Type B pancreatic cell (in vitro differentiated cells): ENCODE results near the gene ACTL7A. TPM values are rescaled to one million over a fixed set of nuclear protein-coding genes. Genes with fewer than 3 reads are reported as not detected.

Source experiments
- DNase-seq: peaks from one replicate; pipeline ENCODE4 v3.0.0; 2021; ENCODE audit warnings: mixed read lengths; ENCODE audit not compliant: unreplicated experiment; ENCODE audit errors: extremely low spot score
- H3K27ac Mint-ChIP-seq: 2 replicates; pipeline ENCODE4 v1.8.0; 2021; ENCODE audit warnings: mild to moderate bottlenecking, mixed read lengths
- H3K27me3 Mint-ChIP-seq: 2 replicates; pipeline ENCODE4 v1.8.0; 2021; ENCODE audit warnings: mixed read lengths
- H3K36me3 Mint-ChIP-seq: 2 replicates; pipeline ENCODE4 v1.8.0; 2021; ENCODE audit warnings: mixed read lengths
- H3K4me1 Mint-ChIP-seq: one replicate; pipeline ENCODE4 v1.8.0; 2021; ENCODE audit warnings: mixed read lengths; ENCODE audit not compliant: unreplicated experiment
- H3K4me3 Mint-ChIP-seq: 2 replicates; pipeline ENCODE4 v1.8.0; 2021; ENCODE audit warnings: mild to moderate bottlenecking, mixed read lengths
- H3K9me3 Mint-ChIP-seq: 2 replicates; pipeline ENCODE4 v1.8.0; 2021; ENCODE audit warnings: mixed read lengths
- CTCF ChIP-seq: fragments of 200-600 bp; sonication (generic); conservative IDR thresholded peaks from 2 replicates; pipeline ENCODE4 v1.5.0; 2021; ENCODE audit warnings: antibody characterized with exemption, mild to moderate bottlenecking
- total RNA-seq: library from RNA; stranded (reverse); gene quantifications from 2 replicates; pipeline ENCODE4 v1.2.1, GENCODE V29; 2021; ENCODE audit warnings: low replicate concordance

Gene ACTL7A
- total RNA-seq, 1 donor from 2014 or later, result not detected

GRCh38 chr9:108861464-108861863 is 602 bp upstream of the ACTL7A start:
- DNase-seq, result no peak
- no peak overlapping the region for H3K4me3 Mint-ChIP-seq
- H3K4me1 Mint-ChIP-seq, result no peaks in the 10 kb centered on the region
- TF ChIP-seq CTCF, result no peak
- H3K36me3 Mint-ChIP-seq, result no peaks in the 10 kb centered on the region
- H3K27me3 Mint-ChIP-seq, result peaks cover 2% of the 10 kb centered on the region
- H3K9me3 Mint-ChIP-seq, result peaks cover 4% of the 10 kb centered on the region
- no peak overlapping the region for H3K27ac Mint-ChIP-seq

DNA sequence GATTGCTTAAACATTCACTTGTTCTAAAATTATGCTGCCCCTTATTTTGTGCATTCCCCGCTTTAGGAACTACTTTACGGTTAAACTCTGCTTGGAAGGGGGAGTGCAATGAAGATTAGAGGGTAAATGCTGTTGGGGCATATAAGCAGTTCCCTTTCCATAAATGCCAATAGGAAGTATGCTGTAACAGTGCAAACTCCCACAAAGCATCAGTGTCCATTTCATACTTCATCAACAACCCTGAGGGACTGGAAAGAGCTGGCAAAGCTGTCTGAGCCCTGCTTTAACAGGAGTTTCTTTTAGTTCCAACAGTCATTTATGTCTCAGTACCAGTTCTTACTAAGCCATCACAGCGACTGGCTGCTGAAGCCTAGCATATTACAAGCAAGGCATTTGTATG is 1.8 kb downstream of the ACTL7A start:
- H3K9me3 Mint-ChIP-seq, result peaks cover 6% of the 10 kb centered on the region
- no peaks in the 10 kb centered on the region for H3K27me3 Mint-ChIP-seq
- no peak for DNase-seq
- TF ChIP-seq CTCF, result no peak
- no peak overlapping the region for H3K27ac Mint-ChIP-seq
- H3K36me3 Mint-ChIP-seq, result peaks cover 18% of the 10 kb centered on the region
- peaks cover 4% of the 10 kb centered on the region for H3K4me1 Mint-ChIP-seq
- H3K4me3 Mint-ChIP-seq, result no peak overlapping the region

DNA sequence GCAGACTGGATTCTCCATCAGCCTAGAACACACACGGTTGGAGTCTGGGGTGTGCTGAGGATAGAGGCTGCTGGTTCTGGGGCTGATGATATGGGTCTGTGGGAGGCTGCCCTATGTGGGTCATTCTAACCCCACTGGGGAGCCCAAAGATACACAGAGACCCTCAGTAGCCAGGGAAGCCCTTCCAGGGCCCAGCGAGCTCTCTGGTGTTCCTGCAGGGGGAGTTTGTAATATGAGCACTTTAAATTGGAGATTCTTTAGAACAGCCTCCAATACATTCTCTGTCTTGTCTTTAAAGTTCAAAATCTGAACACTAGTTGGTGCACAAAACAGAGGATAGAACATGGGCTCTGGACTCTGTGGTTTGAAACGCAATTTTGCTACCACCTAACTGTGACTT is 2.4 kb downstream of the ACTL7A start:
- peak; percentile 29 for TF ChIP-seq CTCF
- Mint-ChIP-seq H3K4me1 (peaks cover 10% of the 10 kb centered on the region), H3K36me3 (peaks cover 19% of the 10 kb centered on the region), H3K27me3 (no peaks in the 10 kb centered on the region), H3K27ac (no peak overlapping the region), H3K9me3 (peaks cover 6% of the 10 kb centered on the region), H3K4me3 (no peak overlapping the region)
- no peak for DNase-seq

DNA sequence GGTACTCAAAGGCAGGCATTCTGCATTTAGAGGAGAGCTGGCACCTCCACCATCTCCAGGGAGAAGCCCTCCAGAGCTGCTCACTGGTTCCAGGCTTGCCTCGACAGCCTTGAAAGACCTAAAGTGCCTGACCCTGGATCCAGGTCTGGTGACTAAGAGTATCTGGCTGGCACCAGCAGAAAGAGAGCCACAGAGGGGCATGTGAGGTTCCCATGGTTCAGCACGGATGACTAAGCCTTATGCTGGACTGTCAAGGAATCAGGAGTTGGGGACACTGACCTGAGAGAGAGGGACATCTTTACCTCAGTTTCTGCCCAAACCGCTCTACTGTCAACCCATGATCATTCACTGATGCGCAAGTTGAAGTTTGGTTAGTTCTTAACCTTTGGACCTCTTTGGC is 3.0 kb downstream of the ACTL7A start:
- Mint-ChIP-seq H3K27me3 (no peaks in the 10 kb centered on the region), H3K9me3 (peaks cover 6% of the 10 kb centered on the region), H3K4me3 (no peak overlapping the region), H3K36me3 (peaks cover 21% of the 10 kb centered on the region), H3K27ac (no peak overlapping the region), H3K4me1 (peaks cover 11% of the 10 kb centered on the region)
- no peak for TF ChIP-seq CTCF
- DNase-seq, result no peak

DNA sequence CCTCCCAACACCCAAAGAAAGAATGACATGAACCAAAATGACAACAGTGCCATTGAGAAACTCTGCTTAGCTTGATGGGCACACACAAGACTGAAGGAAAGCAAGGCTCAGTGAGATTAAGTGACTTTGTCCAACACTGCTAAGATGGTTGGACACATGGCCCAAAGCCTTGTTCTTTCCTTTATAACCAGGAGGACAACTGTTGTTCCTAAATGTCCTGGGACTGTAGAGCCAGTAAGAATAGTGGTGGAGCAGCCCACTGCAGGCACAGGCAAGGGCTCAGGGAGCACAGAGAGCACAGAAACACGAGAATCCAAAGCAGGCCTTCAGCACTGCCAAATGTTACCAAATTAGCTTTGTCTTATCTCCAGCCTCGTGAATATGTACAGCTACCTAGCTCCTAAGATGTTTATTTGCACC is 3.9 kb downstream of the ACTL7A start:
- no peak for DNase-seq
- Mint-ChIP-seq H3K4me1 (peaks cover 11% of the 10 kb centered on the region), H3K27ac (no peak overlapping the region), H3K36me3 (peaks cover 29% of the 10 kb centered on the region), H3K4me3 (no peak overlapping the region), H3K9me3 (peaks cover 6% of the 10 kb centered on the region), H3K27me3 (no peaks in the 10 kb centered on the region)
- TF ChIP-seq CTCF, result no peak

- peaks cover 11% of the 10 kb centered on the region for H3K4me1 Mint-ChIP-seq
- H3K4me3 Mint-ChIP-seq, result no peak overlapping the region
- peaks cover 40% of the 10 kb centered on the region for H3K36me3 Mint-ChIP-seq
- TF ChIP-seq CTCF, result no peak
- DNase-seq, result no peak
- peaks cover 11% of the 10 kb centered on the region for H3K9me3 Mint-ChIP-seq
- no peaks in the 10 kb centered on the region for H3K27me3 Mint-ChIP-seq
- no peak overlapping the region for H3K27ac Mint-ChIP-seq
These were observed 5.0 kb downstream of the ACTL7A start for GRCh38 chr9:108867116-108867515.
